Activated naive CD4-positive, alpha-beta T cell treated with anti-CD3 and anti-CD28 coated beads, Interleukin-2, amount 50 U/mL, for 16 hours (primary cell): ENCODE results near the gene CDYL.

Experiments
- DNase-seq: peaks from one replicate; pipeline ENCODE4 v3.0.0-alpha.2; 2020

Gene CDYL

DNA sequence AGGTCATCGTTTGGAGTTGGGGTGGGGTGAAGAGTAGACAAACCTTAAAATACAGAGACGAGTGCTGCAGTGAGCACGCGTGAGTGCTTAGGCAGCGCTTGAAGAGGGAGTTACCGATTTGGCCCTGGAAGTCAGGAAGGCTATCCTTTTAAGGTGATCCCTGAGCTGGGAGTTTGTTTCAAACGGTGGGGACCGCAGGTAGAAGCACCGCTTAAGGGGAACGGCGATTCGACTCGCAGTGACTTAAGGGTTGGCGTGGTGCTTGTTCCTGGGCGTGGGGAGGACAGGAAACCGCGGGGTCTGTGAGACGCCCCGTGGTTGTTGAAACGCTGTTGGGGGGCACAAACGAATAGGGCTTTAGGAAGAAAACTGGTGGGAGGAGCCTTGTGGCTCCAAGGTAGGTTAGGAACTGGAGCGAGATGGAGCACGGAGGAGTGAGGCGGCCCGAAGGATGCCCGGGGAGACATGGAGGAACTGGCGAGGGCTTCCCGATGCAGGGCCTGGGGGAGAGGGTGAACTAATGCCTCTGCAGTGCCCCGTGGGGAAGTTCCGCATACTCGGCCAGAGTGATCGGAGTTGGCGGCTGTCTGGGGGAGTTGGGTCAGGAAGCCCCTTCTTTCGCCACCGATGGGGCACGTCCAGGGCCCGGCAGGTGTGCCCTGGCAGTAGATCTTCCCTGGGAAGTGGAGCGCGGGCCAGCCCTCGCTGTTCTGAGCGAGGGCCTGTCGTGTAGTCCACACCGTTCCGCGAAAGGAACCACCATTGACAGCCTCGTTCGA lies 1.3 kb upstream of the CDYL start:
- DNase-seq = peak; percentile 17

GRCh38 chr6:4775494-4776130 lies 592 bp upstream of the CDYL start:
- peak; percentile 72 for DNase-seq

GRCh38 chr6:4776493-4777393 lies 539 bp downstream of the CDYL start:
- peak; percentile 59 for DNase-seq

DNA sequence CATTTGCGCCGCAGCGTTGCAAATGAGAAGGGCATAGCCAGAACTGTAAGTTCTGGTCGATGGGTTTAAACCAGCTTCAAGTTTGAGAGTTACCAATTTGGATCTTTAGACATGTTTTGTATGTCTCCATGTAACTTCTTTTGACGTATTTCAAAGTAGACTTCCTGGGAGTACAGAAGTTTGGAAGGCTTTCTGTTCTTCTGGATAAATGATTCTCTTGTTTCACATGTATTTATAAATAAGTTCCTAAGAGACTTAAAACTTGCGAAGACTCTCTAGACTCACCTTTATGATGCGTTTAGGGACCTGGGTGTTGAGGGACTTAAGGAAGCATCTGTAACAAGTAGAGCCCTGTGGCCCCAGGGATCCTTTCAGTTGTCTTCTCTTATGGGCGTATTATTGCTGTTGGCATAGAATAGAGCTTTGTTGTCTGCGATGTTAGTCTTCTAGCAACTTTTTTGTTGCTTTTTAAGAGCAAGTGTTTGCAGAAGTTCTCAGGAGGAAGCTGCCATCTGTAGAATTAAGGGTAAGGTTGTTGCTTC lies 1.3 kb downstream of the CDYL start:
- DNase-seq = no peak

DNA sequence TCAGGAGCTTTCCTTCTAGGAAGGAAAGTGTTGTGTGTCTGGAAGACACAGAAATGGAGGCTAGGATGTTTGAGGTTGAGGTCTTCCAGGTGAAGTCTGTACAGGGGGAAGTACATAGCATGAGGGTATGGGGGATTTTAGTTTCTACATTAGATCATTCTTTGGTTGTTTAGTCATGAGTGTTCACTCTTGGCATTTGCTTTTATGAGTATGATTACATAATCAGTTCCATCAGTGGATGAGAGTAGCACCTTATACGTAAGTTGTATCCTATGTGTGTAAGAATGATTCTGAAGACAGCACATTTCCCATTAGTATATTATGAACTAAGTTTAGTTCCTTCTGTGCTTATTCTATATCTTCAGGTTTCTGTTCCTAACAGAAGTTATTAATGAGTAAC lies 1.9 kb downstream of the CDYL start:
- DNase-seq = no peak

- no peak for DNase-seq
Measured at GRCh38 chr6:4780360-4780812, 4.2 kb downstream of the CDYL start.

DNA sequence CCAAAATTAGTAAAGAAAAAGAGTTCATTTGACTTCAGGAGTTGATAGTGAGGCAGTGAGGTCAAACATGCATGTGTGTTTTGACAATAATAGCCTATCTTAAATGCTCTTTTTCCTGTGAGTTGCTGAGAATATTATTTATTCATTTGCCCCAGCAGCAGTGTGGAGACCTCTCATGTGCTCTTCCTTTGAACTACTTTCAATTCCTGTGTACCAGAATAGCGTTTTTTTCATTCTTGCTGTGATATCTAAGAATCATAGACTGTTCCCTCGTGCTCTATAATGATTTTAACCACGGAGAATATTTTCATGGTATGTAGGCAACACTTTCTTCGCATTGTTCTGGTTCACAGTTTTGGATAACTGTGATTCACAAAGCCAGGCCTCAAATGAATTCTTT lies 5.2 kb downstream of the CDYL start:
- no peak for DNase-seq

DNA sequence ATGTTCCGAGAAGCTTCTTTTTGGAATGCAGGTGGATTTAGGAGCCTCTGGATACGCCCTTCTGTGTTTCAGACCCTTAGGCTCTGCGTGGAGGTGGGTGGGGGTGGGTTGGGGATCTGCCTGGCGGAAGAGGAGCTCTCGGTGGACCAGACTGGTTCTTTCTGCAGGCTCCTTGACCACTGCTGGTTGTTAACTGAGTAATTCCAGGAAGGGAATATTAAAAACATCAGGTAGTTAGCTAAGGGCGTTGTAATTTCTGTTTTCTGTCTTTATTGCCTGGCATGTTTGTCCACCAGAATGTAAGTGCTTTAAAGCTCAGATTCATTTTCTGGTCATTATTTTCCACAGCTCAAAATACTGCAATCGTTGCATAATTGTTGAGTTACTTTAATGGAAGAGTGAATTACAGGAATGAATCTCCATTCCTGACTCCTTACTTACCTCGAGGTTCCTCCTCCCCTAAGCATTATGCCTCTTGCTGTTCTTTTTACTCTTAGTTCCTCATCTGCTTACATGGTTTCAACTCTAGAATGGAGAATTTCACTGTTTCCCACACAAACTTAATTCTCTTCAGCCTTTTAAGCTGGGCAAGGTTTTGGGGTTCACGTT lies 5.9 kb downstream of the CDYL start:
- no peak for DNase-seq

DNA sequence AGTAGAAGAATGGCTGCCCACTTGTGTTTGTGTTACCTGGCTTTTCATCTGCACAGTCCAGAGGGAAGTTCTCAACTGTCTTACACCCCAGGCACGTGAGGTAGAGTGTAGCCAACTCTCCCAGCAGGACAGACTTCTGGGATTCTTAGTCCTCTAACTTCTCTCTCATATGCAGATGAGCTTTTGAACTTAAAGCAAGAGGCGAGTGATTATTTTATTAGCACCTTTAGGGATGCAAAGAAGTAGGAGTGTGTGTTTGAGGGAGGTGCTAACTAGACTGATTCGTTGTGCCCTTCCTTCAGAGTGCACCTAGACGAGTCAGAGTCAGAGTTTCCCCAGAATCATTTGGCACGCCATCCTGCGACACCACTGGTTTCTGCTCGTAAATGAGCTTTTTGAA lies 10.8 kb downstream of the CDYL start:
- DNase-seq = no peak

DNA sequence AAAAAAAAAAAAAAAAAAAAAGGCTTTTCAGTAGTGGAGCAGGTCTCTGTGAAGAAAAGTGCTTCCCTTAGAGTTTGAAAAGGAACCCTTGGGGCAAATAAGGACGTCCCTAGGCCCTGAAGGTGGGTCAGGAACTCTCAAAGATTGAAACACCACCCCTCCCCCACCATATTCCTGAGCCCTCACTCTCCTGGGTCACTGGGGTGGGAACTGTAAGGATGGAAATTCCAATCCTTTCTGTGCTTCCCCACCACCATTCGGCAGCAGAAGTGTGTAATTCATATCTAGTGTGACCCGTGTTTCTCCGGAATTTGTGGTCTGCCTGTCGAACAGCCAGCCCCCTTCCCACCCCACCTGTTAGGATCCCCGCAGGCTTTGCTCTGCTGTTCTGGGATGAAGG lies 12.3 kb downstream of the CDYL start:
- no peak for DNase-seq

GRCh38 chr6:4788953-4789584 lies 12.9 kb downstream of the CDYL start:
- no peak for DNase-seq

DNA sequence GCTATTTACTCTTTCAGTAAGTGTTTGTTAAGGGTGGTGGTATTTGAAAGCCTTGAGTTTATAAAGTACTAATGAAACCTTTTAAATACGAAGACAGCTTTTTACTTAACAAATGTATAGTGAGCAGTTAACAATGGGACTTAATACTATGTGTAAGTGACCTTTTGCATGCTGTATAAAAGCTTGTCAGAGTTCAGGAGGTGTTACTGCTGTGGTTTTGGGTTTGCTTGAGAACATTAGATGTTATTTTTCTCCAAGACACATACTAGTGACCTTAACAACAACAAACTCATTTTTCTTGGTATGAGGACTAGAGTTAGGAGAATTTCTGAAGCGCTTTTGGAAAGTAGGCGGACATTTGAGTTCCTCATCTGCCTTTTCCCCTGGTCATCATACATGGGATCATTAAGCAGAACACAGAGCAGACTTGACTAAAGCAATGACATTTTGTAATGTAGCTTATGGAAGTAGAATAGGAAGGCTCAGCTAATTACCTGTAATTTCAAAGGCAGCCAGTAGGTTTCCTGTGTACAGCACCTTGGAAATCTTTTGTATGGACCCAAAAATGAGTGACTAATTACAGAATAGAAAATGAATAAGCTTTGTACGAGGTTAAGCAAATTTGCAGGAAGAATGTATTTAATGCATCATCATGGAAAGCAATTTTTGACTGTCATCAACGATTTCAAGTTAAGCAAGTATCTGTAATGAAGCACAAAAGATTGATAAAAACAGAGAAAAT lies 14.1 kb downstream of the CDYL start:
- no peak for DNase-seq

- DNase-seq = no peak
Measured at GRCh38 chr6:4794140-4794707, 18.0 kb downstream of the CDYL start.

- no peak for DNase-seq
Measured at GRCh38 chr6:4797587-4797986, 21.4 kb downstream of the CDYL start.

- DNase-seq = no peak
Measured at GRCh38 chr6:4799912-4800311, 23.7 kb downstream of the CDYL start.

GRCh38 chr6:4800662-4801061 lies 24.5 kb downstream of the CDYL start:
- no peak for DNase-seq

GRCh38 chr6:4801491-4802110 lies 25.4 kb downstream of the CDYL start:
- no peak for DNase-seq

GRCh38 chr6:4802312-4802935 lies 26.2 kb downstream of the CDYL start:
- no peak for DNase-seq

- DNase-seq = no peak
Measured at GRCh38 chr6:4803343-4803744, 27.1 kb downstream of the CDYL start.

GRCh38 chr6:4804095-4804494 lies 27.9 kb downstream of the CDYL start:
- no peak for DNase-seq
